Small intestine (tissue), 7 donors: ENCODE measurements around the gene AFAP1. TPM values are rescaled to one million over a fixed set of nuclear protein-coding genes. Genes with fewer than 3 reads are reported as not detected.
A peak's percentile ranks its signal among the peaks of the same experiment; 100 is the strongest.

Experiments
- DNase-seq, 2 donors: peaks; one replicate each; pipeline versions ENCODE4 v3.0.0 to v3.0.0-alpha.2; 2013
- FAIRE-seq: peaks from 2 replicates; lab custom pipeline; 2012; peaks lifted over from hg19 to GRCh38; lab: Jason Lieb, UNC
- H3K27ac ChIP-seq, 3 donors: one replicate each; pipeline ENCODE4 v1.5.1; 2013; ENCODE audit warnings: low read length in 2 of 3, mild to moderate bottlenecking in 2 of 3, control low read depth in 1 of 3, inconsistent platforms in 1 of 3, low read depth in 1 of 3, moderate library complexity in 1 of 3
- H3K27me3 ChIP-seq, 3 donors: one replicate each; pipeline ENCODE4 v1.6.1; 2013; ENCODE audit warnings: low read length in 3 of 3, inconsistent platforms in 1 of 3; ENCODE audit not compliant: control insufficient read depth in 3 of 3, insufficient read depth in 3 of 3
- H3K36me3 ChIP-seq, 3 donors: one replicate each; pipeline ENCODE4 v1.6.1; 2013; ENCODE audit warnings: low read length in 3 of 3, inconsistent platforms in 1 of 3, low read depth in 1 of 3, mild to moderate bottlenecking in 1 of 3, moderate library complexity in 1 of 3; ENCODE audit not compliant: control insufficient read depth in 3 of 3, insufficient read depth in 2 of 3
- H3K4me1 ChIP-seq, 3 donors: one replicate each; pipeline ENCODE4 v1.6.1; 2013; ENCODE audit warnings: low read length in 2 of 3, inconsistent platforms in 1 of 3, low read depth in 1 of 3, mild to moderate bottlenecking in 1 of 3, moderate library complexity in 1 of 3; ENCODE audit not compliant: control insufficient read depth in 3 of 3, insufficient read depth in 2 of 3
- H3K4me3 ChIP-seq, 3 donors: one replicate each; pipeline ENCODE4 v1.5.1; 2013; ENCODE audit warnings: low read length in 3 of 3, control low read depth in 1 of 3, inconsistent platforms in 1 of 3, low read depth in 1 of 3, mild to moderate bottlenecking in 1 of 3, moderate library complexity in 1 of 3
- H3K9me3 ChIP-seq, 2 donors: one replicate each; pipeline ENCODE4 v1.6.1; 2013; ENCODE audit warnings: low read depth in 1 of 2, low read length in 1 of 2; ENCODE audit not compliant: control insufficient read depth in 2 of 2, insufficient read depth in 1 of 2
- WGBS, 3 donors: extraction: QIAGEN DNeasy Blood & Tissue Kit; methylation state at CpG; one replicate each; pipeline ENCODE4 v1.1.7; 2013; 5-methylcytosine and 5-hydroxymethylcytosine counted together
- polyA plus RNA-seq, 4 donors: library from polyadenylated mRNA; stranded (reverse) in 3 of 4; unstranded in 1 of 4; fragments of 200-250 nt in 3 of 4; fragments of 120-200 nt in 1 of 4; gene quantifications; one replicate each; pipeline versions ENCODE4 v1.2.1 to v1.2.3, GENCODE V29; 2013
- donor health status: healthy with polysubstance abuse.
- donor health status: control.
- donor health status: control.
- donor health status: Bipolar disorder and iron deficiency.
- donor health status: healthy.

Gene AFAP1
- polyA plus RNA-seq, 4 donors = 2.2 to 14.0 (median 6.7) TPM

- DNase-seq = peak in 1 of 2 donors; percentile 33
- 95% methylated on average over 4 of the region's 4 CpGs for WGBS, 3 donors
- no peaks in the 10 kb centered on the region for H3K4me1 ChIP-seq
- H3K36me3 ChIP-seq = peaks cover 0 to 32% (median 2%) of the 10 kb centered on the region in 3 donors
- H3K9me3 ChIP-seq = peaks cover 0 to 4% of the 10 kb centered on the region in 2 donors
- H3K4me3 ChIP-seq = no peak overlapping the region
- H3K27ac ChIP-seq = no peak overlapping the region
- H3K27me3 ChIP-seq = no peaks in the 10 kb centered on the region
- no peak for FAIRE-seq
Observed at GRCh38 chr4:7863911-7864681, 75.6 kb downstream of the AFAP1 start.

GRCh38 chr4:7862561-7863192 is 77.0 kb downstream of the AFAP1 start:
- Histone ChIP-seq H3K36me3 (peaks cover 0 to 27% (median 2%) of the 10 kb centered on the region in 3 donors), H3K27me3 (no peaks in the 10 kb centered on the region), H3K4me3 (no peak overlapping the region), H3K9me3 (peaks cover 0 to 4% of the 10 kb centered on the region in 2 donors), H3K27ac (no peak overlapping the region), H3K4me1 (peaks cover 0 to 3% (median 0%) of the 10 kb centered on the region in 3 donors)
- no peak for DNase-seq
- whole genome bisulfite sequencing, 3 donors = 85 to 93% (median 92%) methylated on average over 16 of the region's 16 CpGs
- FAIRE-seq = no peak

GRCh38 chr4:7861440-7861881 is 78.2 kb downstream of the AFAP1 start:
- peaks cover 0 to 4% of the 10 kb centered on the region in 2 donors for H3K9me3 ChIP-seq
- 69 to 90% (median 88%) methylated on average over 6 of the region's 6 CpGs for WGBS, 3 donors
- peak overlapping the region in 2 of 3 donors; percentile 12 to 26 for H3K27ac ChIP-seq
- peaks cover 0 to 22% (median 0%) of the 10 kb centered on the region in 3 donors for H3K36me3 ChIP-seq
- H3K27me3 ChIP-seq = no peaks in the 10 kb centered on the region
- FAIRE-seq (no peak), DNase-seq (no peak)
- H3K4me1 ChIP-seq = peaks cover 0 to 3% (median 0%) of the 10 kb centered on the region in 3 donors
- no peak overlapping the region for H3K4me3 ChIP-seq

GRCh38 chr4:7860600-7861163 is 79.0 kb downstream of the AFAP1 start:
- H3K27me3 ChIP-seq = no peaks in the 10 kb centered on the region
- H3K9me3 ChIP-seq = peaks cover 0 to 4% of the 10 kb centered on the region in 2 donors
- WGBS, 3 donors = 89 to 93% (median 92%) methylated on average over 19 of the region's 19 CpGs
- no peak overlapping the region for H3K27ac ChIP-seq
- no peak for DNase-seq
- peaks cover 0 to 3% (median 0%) of the 10 kb centered on the region in 3 donors for H3K4me1 ChIP-seq
- FAIRE-seq = no peak
- no peak overlapping the region for H3K4me3 ChIP-seq
- H3K36me3 ChIP-seq = peaks cover 0 to 20% (median 0%) of the 10 kb centered on the region in 3 donors

- H3K27ac ChIP-seq = no peak overlapping the region
- DNase-seq (no peak), FAIRE-seq (no peak)
- H3K36me3 ChIP-seq = peaks cover 0 to 25% (median 4%) of the 10 kb centered on the region in 3 donors
- no peaks in the 10 kb centered on the region for H3K27me3 ChIP-seq
- peaks cover 0 to 4% of the 10 kb centered on the region in 2 donors for H3K9me3 ChIP-seq
- whole genome bisulfite sequencing, 3 donors = 63 to 73% (median 70%) methylated on average over 4 of the region's 4 CpGs
- H3K4me1 ChIP-seq = peaks cover 0 to 3% (median 0%) of the 10 kb centered on the region in 3 donors
- no peak overlapping the region for H3K4me3 ChIP-seq
Observed at GRCh38 chr4:7859326-7859725, 80.3 kb downstream of the AFAP1 start.

GRCh38 chr4:7858498-7858897 is 81.2 kb downstream of the AFAP1 start:
- Histone ChIP-seq H3K4me3 (no peak overlapping the region), H3K36me3 (peaks cover 1 to 32% (median 6%) of the 10 kb centered on the region in 3 donors), H3K27me3 (no peaks in the 10 kb centered on the region), H3K9me3 (no peaks in the 10 kb centered on the region), H3K27ac (no peak overlapping the region), H3K4me1 (peaks cover 0 to 3% (median 0%) of the 10 kb centered on the region in 3 donors)
- FAIRE-seq (no peak), DNase-seq (no peak)
- 78 to 88% (median 83%) methylated on average over 5 of the region's 5 CpGs for WGBS, 3 donors

GRCh38 chr4:7857993-7858392 is 81.7 kb downstream of the AFAP1 start:
- Histone ChIP-seq H3K27ac (no peak overlapping the region), H3K4me1 (peaks cover 0 to 3% (median 0%) of the 10 kb centered on the region in 3 donors), H3K36me3 (peaks cover 3 to 35% (median 6%) of the 10 kb centered on the region in 3 donors), H3K27me3 (no peaks in the 10 kb centered on the region), H3K4me3 (no peak overlapping the region), H3K9me3 (no peaks in the 10 kb centered on the region)
- 18 to 51% (median 37%) methylated on average over 2 of the region's 2 CpGs for WGBS, 3 donors
- FAIRE-seq (no peak), DNase-seq (no peak)

- Histone ChIP-seq H3K4me3 (no peak overlapping the region), H3K27me3 (no peaks in the 10 kb centered on the region), H3K4me1 (peaks cover 0 to 3% (median 0%) of the 10 kb centered on the region in 3 donors), H3K9me3 (no peaks in the 10 kb centered on the region), H3K27ac (peak overlapping the region in 2 of 3 donors; percentile 32 to 55), H3K36me3 (peaks cover 3 to 42% (median 6%) of the 10 kb centered on the region in 3 donors)
- FAIRE-seq (no peak), DNase-seq (no peak)
- 56 to 63% (median 59%) methylated on average over 8 of the region's 8 CpGs for WGBS, 3 donors
Observed at GRCh38 chr4:7857238-7857701, 82.4 kb downstream of the AFAP1 start.
